WTC11 (cell line): ENCODE results near the gene CEBPB.

Experiments used
- CREM ChIP-seq: sonication (generic); formaldehyde crosslinking; IDR thresholded peaks from 2 replicates; pipeline ENCODE4 v1.8.1; 2022; ENCODE audit warnings: mild to moderate bottlenecking, missing genetic modification reagents, moderate library complexity
- FOXJ3 ChIP-seq: sonication (generic); formaldehyde crosslinking; IDR thresholded peaks from 2 replicates; pipeline ENCODE4 v1.9.0; 2021; ENCODE audit warnings: missing genetic modification reagents, mild to moderate bottlenecking, borderline replicate concordance
- JUN ChIP-seq: sonication (generic); formaldehyde crosslinking; IDR thresholded peaks from 2 replicates; pipeline ENCODE4 v1.8.0; 2023; ENCODE audit warnings: mild to moderate bottlenecking, missing genetic modification reagents
- MAX ChIP-seq: sonication (generic); formaldehyde crosslinking; IDR thresholded peaks from 2 replicates; pipeline ENCODE4 v1.8.0; 2022; ENCODE audit warnings: mild to moderate bottlenecking, missing genetic modification reagents
- NFYB ChIP-seq: sonication (generic); formaldehyde crosslinking; conservative IDR thresholded peaks from 2 replicates; pipeline ENCODE4 v1.8.0; 2022; ENCODE audit warnings: low read depth, missing genetic modification reagents
- NR2C2 ChIP-seq: sonication (generic); formaldehyde crosslinking; IDR thresholded peaks from 2 replicates; pipeline ENCODE4 v1.8.0; 2022; ENCODE audit warnings: mild to moderate bottlenecking, missing genetic modification reagents
- SMAD3 ChIP-seq: sonication (generic); formaldehyde crosslinking; IDR thresholded peaks from 2 replicates; pipeline ENCODE4 v1.8.0; 2022; ENCODE audit warnings: missing genetic modification reagents, mild to moderate bottlenecking, borderline replicate concordance
- STAT6 ChIP-seq: sonication (generic); formaldehyde crosslinking; conservative IDR thresholded peaks from 2 replicates; pipeline ENCODE4 v1.8.1; 2023; ENCODE audit warnings: mild to moderate bottlenecking, low read depth, missing genetic modification reagents, moderate library complexity
- ZBTB43 ChIP-seq: sonication (generic); formaldehyde crosslinking; IDR thresholded peaks from 2 replicates; pipeline ENCODE4 v1.8.1; 2023; ENCODE audit warnings: mild to moderate bottlenecking, missing genetic modification reagents
- ZNF425 ChIP-seq: fragments of 250-450 bp; sonication (Bioruptor Pico); conservative IDR thresholded peaks from 2 replicates; pipeline ENCODE4 v1.9.0; 2021; ENCODE audit warnings: mild to moderate bottlenecking
- TF ChIP-seq, protein P1 (sequence below): fragments of 200-600 bp; IDR thresholded peaks from 2 replicates; pipeline ENCODE4 v1.8.0; 2022; ENCODE audit warnings: antibody characterized with exemption
- TF ChIP-seq, protein P2 (sequence below): sonication (generic); formaldehyde crosslinking; conservative IDR thresholded peaks from 2 replicates; pipeline ENCODE4 v1.8.1; 2022; ENCODE audit warnings: mild to moderate bottlenecking, missing genetic modification reagents
- TF ChIP-seq, protein P3 (sequence below): sonication (generic); formaldehyde crosslinking; IDR thresholded peaks from 2 replicates; pipeline ENCODE4 v1.8.1; 2023; ENCODE audit warnings: mild to moderate bottlenecking, missing genetic modification reagents, moderate library complexity

- no peak for TF ChIP-seq SMAD3 (CRISPR knock-in tag)
- no peak for TF ChIP-seq FOXJ3 (CRISPR knock-in tag)
- TF ChIP-seq, protein P1, sequence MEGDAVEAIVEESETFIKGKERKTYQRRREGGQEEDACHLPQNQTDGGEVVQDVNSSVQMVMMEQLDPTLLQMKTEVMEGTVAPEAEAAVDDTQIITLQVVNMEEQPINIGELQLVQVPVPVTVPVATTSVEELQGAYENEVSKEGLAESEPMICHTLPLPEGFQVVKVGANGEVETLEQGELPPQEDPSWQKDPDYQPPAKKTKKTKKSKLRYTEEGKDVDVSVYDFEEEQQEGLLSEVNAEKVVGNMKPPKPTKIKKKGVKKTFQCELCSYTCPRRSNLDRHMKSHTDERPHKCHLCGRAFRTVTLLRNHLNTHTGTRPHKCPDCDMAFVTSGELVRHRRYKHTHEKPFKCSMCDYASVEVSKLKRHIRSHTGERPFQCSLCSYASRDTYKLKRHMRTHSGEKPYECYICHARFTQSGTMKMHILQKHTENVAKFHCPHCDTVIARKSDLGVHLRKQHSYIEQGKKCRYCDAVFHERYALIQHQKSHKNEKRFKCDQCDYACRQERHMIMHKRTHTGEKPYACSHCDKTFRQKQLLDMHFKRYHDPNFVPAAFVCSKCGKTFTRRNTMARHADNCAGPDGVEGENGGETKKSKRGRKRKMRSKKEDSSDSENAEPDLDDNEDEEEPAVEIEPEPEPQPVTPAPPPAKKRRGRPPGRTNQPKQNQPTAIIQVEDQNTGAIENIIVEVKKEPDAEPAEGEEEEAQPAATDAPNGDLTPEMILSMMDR, result no peak
- TF ChIP-seq MAX, result no peak
- TF ChIP-seq NR2C2 (CRISPR knock-in tag), result no peak
- TF ChIP-seq, protein P2, sequence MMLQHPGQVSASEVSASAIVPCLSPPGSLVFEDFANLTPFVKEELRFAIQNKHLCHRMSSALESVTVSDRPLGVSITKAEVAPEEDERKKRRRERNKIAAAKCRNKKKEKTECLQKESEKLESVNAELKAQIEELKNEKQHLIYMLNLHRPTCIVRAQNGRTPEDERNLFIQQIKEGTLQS (CRISPR knock-in tag), result no peak
- TF ChIP-seq ZNF425 (CRISPR knock-in tag), result no peak
- TF ChIP-seq CREM, result no peak
- no peak for TF ChIP-seq ZBTB43 (CRISPR knock-in tag)
- TF ChIP-seq STAT6 (CRISPR knock-in tag), result no peak
- no peak for TF ChIP-seq JUN
- no peak for TF ChIP-seq NFYB (CRISPR knock-in tag)
- TF ChIP-seq, protein P3, sequence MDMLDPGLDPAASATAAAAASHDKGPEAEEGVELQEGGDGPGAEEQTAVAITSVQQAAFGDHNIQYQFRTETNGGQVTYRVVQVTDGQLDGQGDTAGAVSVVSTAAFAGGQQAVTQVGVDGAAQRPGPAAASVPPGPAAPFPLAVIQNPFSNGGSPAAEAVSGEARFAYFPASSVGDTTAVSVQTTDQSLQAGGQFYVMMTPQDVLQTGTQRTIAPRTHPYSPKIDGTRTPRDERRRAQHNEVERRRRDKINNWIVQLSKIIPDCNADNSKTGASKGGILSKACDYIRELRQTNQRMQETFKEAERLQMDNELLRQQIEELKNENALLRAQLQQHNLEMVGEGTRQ (CRISPR knock-in tag), result no peak
Measured at GRCh38 chr20:50203951-50204937, 13.6 kb downstream of the CEBPB start.
